Stimulated activated CD4-positive, alpha-beta T cell treated with anti-CD3 and anti-CD28 coated beads, Interleukin-2, amount 100 ng/mL, for 24 hours (primary cell): ENCODE data around the gene TMUB2.

Experiments
- DNase-seq, 2 donors: peaks; one replicate each; pipeline ENCODE4 v3.0.0-alpha.2; 2020

Gene TMUB2

GRCh38 chr17:44203731-44204440 lies 17.1 kb downstream of the TMUB2 start:
- peak; percentile 64 to 67 for DNase-seq

DNA sequence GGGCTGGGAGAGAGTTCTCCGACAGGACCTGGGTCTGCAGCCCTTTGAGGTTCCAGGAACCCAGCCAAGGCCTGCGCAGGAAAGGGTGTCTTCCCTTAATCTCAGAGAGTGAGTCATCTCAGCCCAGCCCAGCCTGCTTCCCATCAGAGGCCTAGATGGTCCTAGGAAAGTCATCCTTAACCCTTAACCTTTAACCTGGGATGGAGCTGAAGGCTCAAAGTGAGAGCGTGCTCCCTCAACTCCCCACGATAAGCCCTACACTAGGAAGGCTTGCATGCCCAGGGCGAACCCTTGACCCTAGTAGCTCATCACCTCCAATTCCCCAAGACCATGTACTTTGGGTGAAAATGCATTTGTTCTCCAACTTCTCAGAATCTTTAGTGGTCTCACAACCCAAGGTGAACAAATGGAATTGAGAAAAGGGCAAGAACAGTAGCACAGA lies 17.7 kb downstream of the TMUB2 start:
- no peak for DNase-seq

GRCh38 chr17:44205962-44206824 lies 19.4 kb downstream of the TMUB2 start:
- DNase-seq: no peak

- no peak for DNase-seq
Measured at GRCh38 chr17:44206825-44207155, 20.0 kb downstream of the TMUB2 start.

DNA sequence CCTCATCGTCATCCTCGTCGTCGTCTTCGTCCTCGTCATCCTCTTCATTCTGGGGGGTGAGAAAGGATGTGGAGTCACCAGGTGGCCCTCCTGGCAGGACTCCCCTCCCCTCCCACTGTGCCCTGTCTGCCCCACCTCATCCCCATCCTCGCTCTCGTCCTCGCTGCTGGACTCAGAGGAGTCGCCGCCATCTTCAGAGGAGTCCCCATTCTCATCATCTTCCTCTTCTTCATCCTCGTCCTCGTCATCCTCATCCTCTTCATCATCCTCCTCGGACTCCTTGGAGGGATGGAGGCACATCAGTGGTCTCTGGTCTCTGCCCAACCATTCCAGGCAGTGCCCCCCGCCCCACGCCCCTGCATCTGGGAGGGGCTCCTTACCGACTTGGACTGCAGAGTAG lies 20.5 kb downstream of the TMUB2 start:
- no peak for DNase-seq

GRCh38 chr17:44207743-44208142 lies 21.0 kb downstream of the TMUB2 start:
- DNase-seq: no peak

- peak; percentile 54 to 59 for DNase-seq
Measured at GRCh38 chr17:44209786-44210341, 23.1 kb downstream of the TMUB2 start.

GRCh38 chr17:44210342-44211192 lies 23.8 kb downstream of the TMUB2 start:
- DNase-seq: peak; percentile 91 to 93

- DNase-seq: no peak
Measured at GRCh38 chr17:44211281-44212265, 24.8 kb downstream of the TMUB2 start.

- DNase-seq: no peak
Measured at GRCh38 chr17:44212507-44213402, 26.0 kb downstream of the TMUB2 start.

DNA sequence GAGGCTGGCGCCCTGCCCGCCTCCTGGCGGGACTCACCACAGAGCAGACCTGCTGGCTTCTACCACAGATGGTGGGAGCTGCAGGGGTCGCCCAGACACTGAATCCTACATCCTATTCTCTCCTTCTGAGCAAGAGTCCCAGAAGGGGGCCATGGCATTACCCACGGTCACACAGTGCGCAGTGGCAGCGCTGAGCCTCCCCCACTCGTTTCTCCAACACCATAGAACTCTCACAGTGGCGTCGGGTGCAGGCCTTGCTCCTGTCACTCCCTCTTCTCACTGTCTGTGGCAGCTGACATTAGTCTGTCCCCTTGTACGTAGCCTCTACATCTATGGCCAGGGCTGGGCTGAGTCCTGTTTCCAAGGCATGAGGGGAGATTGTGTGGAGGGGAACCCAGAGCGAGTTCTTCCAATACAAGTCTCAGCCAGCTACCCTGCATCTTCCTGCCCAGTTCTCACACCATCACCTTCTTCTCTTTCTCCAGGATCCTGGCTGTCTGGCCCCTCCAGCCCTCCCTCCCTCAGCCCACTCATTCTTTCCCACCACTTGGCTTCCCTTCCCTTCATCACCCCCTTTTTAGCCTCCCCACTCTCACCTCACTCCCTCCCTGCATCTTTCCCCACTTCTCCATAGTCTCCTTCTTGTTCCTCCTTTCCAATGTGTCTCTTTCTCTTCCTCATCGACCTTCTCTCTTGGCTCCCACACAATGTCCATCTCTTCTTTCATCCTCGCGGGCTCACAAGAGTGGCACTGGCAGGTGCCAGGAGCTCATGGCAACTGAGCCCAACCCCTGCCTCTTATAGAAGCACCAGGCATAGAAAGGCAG lies 26.8 kb downstream of the TMUB2 start:
- no peak for DNase-seq

DNA sequence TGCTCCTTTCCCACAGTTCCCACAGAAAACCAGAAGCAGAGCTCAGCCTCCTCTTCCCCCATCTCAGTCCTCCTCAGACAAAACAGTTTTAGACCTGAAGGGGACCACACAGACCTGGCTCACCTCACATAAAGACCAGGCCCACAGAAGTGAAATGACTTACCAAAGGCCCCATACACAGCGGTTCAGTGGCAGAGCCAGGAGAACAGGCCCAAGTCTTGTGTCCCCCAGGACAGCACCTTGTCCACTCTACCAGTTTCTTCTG lies 27.4 kb downstream of the TMUB2 start:
- DNase-seq: no peak

DNA sequence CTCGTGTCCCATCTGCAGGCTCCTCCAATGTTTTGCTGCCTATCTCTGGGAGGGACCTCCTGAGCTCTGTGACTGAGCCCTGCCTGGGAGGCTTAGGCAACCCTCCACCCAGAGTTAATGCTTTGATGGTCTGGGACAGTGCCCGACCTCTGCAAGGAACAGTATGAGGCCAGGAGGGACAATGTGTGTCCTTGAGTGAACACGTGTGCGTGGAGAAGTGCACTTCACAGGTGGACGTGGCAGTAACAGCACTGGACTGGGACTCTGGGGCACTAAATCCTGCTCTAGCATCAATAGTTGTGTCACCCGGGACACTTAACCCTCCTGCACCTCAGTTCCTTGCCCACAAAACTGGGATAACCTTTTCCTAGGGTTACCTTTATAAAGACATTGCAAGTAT lies 28.1 kb downstream of the TMUB2 start:
- DNase-seq: no peak

DNA sequence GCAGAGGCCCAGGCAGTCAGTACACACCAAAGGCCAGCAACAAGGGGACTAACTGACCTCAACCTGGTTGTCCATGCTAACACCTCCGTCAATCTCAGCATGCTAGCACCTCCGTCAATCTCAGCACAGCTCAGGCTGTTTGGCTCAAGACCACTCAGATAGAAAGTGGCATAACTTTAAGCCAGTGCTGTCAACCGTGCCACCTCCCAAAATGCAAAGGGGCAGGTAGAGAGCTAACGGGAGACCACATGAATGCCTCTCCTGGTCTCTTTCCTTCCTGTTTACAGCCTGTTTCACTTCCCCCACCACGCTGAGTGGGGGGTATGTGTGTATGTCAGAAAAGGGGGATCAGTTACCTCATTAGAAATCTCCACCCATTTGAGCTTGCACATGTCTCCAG lies 29.4 kb downstream of the TMUB2 start:
- DNase-seq: no peak

- no peak for DNase-seq
Measured at GRCh38 chr17:44216694-44217093, 29.9 kb downstream of the TMUB2 start.

GRCh38 chr17:44217738-44218343 lies 31.1 kb downstream of the TMUB2 start:
- no peak for DNase-seq

DNA sequence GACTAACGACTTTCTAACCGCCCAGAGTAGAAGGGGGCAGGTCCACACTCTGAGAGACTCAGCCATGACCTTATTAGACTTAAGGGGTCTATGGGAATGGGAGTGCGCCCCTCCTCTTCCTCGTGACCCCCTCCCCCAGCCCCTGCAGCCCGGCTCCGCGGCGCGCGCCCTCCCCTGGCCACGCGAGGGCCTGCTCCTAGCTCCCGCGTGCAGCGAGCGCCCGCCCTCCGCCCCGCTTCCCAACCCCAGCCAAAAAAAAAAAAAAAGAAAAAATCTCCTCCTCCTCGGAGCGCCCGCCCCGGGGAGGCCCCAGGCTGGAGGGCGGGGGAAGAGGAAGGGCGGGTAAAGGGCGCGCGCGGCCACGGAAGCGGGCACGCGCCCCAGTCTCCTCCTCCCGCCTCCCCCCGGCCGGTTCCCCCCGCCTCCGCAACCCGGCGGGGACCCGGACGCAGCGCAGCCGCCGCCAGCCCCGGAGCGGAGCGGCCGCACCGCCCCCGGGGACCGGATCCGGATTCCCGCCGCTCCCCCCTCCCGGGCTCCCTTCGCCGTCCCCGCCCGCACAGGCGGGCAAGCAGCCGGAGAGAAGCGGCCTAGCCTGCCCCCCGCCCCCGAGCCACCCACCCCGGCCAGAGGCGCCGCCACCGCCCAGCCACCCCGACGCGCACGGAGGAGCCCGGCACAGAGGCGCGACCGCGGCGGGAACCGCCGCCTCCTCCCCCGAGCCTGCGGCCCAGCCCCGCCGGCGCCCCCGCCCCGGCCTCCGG lies 31.8 kb downstream of the TMUB2 start:
- peak; percentile 86 for DNase-seq

DNA sequence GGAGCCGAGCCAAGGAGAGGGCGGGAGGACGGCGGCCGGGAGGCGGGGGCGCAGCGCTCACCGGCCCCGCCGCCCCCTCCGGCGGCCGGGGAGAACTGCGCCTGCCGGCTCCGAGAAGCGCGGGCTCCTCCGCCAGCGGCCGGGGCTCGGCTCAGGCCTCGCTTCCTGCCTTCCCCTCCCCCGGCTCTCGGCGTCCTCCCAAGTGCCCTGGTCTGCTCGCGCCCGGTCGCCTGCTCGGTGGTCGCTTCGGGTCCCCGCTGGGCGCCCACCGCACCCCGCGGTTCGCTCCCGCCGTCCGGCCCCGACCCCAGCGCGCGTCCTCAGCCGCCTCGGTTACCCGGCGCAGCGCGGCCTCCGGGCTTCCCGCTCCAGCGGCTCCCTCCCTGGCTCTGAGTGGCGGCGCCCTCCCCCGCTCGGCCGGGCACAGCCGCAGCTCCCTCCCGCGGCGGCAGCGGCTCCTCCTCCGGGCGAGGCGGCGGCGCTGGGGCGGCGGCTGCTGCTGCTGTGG lies 32.4 kb downstream of the TMUB2 start:
- DNase-seq: peak; percentile 71
